GM12865 (cell line): ENCODE measurements around the gene ANGEL1.
A peak's percentile ranks its signal among the peaks of the same experiment; 100 is the strongest.

Experiments used
- DNase-seq: peaks from one replicate; pipeline ENCODE4 v3.0.0; 2010; ENCODE audit warnings: low read depth
- H3K4me3 ChIP-seq: 2 replicates; pipeline ENCODE4 v1.5.1; 2011; ENCODE audit warnings: mild to moderate bottlenecking, low read depth, low read length, control low read depth
- TF ChIP-seq, protein P1 (sequence below): IDR thresholded peaks from 2 replicates; pipeline ENCODE4 v1.5.1; 2011; ENCODE audit warnings: low read length, control low read depth, low read depth, inconsistent platforms; ENCODE audit not compliant: insufficient read depth; ENCODE audit errors: missing control alignments

ANGEL1 gene

DNA sequence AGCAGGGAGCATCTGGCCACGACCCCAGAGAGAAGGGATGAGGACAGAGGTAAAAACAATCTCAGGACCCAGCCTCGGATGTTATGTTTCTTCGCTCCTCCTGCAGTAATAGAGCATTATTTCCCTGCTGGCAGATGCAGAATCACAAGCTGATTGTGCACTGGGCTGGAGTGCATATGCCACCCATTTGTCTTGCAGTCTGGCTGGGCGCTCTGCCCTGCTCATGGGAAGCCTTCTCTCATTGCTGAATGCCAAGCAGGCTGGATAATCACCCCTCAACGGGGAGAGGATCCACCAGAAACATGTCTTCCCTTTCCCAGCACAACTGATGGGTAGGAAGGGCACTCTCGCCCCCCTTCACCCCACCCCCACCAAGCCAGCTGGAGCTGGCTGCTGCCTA, 59.9 kb downstream of the ANGEL1 start:
- DNase-seq: no peak

DNA sequence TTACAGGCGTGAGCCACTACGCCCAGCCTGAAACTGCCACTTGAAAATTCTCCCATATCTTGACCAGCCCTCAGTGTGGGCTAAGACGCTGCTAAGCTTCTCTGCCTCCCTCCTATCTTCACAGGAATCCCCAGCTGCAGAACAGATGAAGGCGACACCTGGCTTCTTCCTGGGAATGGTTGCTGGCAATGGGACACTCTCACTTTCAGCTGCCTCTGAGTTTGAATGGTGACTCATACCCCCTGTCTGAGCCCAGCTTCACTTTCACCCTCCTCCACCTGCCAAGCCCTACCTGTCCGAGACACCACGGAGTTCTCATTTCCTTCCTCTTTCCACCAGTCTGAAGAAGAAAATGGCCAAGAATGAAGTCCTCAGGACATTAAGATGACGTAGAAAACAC, 69.7 kb downstream of the ANGEL1 start:
- no peak overlapping the region for H3K4me3 ChIP-seq
- TF ChIP-seq, protein P1, sequence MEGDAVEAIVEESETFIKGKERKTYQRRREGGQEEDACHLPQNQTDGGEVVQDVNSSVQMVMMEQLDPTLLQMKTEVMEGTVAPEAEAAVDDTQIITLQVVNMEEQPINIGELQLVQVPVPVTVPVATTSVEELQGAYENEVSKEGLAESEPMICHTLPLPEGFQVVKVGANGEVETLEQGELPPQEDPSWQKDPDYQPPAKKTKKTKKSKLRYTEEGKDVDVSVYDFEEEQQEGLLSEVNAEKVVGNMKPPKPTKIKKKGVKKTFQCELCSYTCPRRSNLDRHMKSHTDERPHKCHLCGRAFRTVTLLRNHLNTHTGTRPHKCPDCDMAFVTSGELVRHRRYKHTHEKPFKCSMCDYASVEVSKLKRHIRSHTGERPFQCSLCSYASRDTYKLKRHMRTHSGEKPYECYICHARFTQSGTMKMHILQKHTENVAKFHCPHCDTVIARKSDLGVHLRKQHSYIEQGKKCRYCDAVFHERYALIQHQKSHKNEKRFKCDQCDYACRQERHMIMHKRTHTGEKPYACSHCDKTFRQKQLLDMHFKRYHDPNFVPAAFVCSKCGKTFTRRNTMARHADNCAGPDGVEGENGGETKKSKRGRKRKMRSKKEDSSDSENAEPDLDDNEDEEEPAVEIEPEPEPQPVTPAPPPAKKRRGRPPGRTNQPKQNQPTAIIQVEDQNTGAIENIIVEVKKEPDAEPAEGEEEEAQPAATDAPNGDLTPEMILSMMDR: no peak
- DNase-seq: peak; percentile 13

More for the DNA sequence above, 59.9 kb downstream of the ANGEL1 start:
- no peak overlapping the region for H3K4me3 ChIP-seq
- TF ChIP-seq, protein P1: no peak

DNA sequence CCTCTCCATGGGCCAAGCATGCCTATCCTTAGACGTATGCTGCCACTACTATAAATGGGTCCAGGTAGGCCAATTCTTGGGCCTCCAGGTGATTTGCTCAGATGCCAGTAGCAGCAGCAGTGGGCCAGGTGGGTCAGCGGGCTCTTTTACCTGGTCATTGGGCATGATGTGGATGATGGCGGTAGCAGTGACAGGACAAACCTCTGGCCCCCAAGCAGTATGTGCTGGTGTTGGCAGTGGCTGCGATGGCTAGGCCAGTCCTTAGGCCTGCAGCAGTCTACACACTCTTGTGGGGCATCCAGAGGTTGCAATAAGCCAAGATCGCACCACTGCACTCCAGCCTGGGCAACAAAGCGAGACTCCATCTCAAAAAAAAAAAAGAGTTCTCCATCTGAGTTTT, 70.5 kb downstream of the ANGEL1 start:
- TF ChIP-seq, protein P1: no peak
- DNase-seq: no peak
- no peak overlapping the region for H3K4me3 ChIP-seq

DNA sequence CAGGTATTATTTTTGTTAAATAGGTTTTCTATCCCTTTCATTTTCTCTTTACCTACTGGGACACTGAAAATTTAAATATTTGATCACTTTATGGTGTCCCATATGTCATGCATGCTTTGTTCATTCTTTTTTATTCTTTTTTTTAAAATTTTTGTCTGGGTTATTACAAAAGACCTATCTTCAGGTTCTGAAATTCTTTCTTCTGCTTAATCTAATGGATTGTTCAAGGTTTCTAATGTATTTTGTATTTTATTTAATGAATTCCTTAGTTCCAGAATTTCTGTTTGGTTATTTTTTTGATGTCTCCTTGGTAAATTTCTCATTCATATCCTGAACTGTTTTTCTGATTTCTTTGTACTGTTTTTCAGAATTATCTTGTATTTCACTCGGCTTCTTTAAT, 71.6 kb downstream of the ANGEL1 start:
- TF ChIP-seq, protein P1: no peak
- no peak for DNase-seq
- H3K4me3 ChIP-seq: no peak overlapping the region
